GM18526 (cell line): ENCODE measurements around the gene YRDC.

Source experiments
- POLR2A ChIP-seq: IDR thresholded peaks from 3 replicates; pipeline ENCODE4 v1.6.1; 2011; ENCODE audit not compliant: insufficient read length; ENCODE audit errors: extremely low read depth

Gene YRDC, protein sequence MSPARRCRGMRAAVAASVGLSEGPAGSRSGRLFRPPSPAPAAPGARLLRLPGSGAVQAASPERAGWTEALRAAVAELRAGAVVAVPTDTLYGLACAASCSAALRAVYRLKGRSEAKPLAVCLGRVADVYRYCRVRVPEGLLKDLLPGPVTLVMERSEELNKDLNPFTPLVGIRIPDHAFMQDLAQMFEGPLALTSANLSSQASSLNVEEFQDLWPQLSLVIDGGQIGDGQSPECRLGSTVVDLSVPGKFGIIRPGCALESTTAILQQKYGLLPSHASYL

DNA sequence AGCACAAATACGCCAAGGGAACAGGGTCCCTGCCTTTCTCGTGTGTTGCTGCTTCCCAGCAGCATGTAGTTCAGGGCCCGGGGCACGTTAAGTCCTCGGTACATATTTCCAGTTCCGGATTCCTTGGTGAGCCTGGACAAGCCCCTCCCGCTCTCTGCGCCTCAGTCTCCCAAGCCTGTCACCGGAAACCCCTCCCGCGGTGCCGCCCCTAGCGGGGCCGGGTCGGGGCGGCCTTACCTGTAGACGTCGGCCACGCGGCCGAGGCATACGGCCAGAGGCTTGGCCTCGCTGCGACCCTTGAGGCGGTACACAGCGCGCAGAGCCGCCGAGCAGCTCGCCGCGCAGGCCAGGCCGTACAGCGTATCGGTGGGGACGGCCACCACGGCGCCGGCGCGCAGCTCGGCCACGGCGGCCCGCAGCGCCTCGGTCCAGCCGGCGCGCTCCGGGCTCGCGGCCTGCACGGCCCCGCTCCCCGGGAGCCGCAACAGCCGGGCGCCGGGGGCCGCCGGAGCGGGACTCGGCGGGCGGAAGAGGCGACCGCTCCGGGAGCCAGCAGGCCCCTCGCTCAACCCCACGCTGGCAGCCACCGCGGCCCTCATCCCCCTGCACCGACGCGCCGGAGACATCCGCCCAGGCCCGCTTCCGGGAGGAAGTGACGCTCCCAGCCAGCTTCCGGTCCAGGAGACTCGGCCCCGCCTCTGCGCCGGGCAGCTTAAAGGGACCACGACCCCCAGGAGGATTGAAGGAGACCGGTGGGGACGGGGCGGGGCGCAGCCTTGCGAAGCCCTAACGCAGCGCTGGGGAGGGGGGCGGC lies at the start of gene YRDC, which contains the start of gene C1orf122:
Gene YRDC, minus strand, starts transcription at position 654 of the 814 bp plus-strand sequence. Its CDS starts 28 bp downstream, at position 626.
Gene C1orf122, plus strand, starts transcription at position 236 of the 814 bp plus-strand sequence. CDS start 615 bp downstream, outside the sequence.
- TF ChIP-seq POLR2A: peak; percentile 82

- no peak for TF ChIP-seq POLR2A
Observed at GRCh38 chr1:37854406-37854805, 46.4 kb upstream of the YRDC start.

DNA sequence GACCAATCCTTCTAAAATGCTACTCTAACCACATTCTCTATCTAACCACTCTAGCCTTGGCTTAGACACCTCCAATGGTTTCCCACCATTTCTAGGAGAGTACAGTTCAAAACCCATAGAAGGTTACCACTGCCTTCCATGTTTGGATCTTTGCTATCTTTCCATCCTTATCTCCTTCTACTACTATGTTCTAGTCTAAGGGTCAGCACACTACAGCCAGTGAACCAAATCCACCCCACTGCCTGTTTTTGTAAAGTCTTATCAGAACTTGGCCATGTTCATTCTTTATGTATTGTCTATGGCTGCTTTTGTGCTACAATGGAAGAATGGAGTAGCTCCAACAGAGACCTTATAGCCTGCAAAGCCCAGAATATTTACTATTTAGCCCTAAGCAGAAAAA lies 45.1 kb upstream of the YRDC start:
- no peak for TF ChIP-seq POLR2A

DNA sequence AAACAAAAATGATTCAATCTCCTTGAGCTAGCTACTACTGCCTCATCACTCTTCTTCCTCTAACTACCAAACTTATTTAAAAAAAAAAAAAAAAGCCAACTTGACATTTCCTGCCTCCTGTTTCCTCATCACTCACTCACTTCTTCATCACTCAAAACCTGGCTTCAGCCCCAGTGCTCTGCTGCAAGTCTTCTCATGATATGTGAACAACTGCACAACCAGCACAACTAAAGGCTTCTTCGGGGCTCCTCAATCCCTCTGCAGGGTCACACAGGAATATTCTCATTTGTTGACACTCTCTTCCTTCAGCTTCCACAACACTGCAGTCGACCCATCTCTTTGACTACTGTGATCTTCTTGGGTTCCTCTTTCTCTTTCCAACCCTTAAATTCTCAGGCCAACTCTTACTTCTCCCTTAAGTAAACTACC lies 43.8 kb upstream of the YRDC start:
- no peak for TF ChIP-seq POLR2A

- TF ChIP-seq POLR2A: no peak
Observed at GRCh38 chr1:37851262-37851661, 43.3 kb upstream of the YRDC start.

DNA sequence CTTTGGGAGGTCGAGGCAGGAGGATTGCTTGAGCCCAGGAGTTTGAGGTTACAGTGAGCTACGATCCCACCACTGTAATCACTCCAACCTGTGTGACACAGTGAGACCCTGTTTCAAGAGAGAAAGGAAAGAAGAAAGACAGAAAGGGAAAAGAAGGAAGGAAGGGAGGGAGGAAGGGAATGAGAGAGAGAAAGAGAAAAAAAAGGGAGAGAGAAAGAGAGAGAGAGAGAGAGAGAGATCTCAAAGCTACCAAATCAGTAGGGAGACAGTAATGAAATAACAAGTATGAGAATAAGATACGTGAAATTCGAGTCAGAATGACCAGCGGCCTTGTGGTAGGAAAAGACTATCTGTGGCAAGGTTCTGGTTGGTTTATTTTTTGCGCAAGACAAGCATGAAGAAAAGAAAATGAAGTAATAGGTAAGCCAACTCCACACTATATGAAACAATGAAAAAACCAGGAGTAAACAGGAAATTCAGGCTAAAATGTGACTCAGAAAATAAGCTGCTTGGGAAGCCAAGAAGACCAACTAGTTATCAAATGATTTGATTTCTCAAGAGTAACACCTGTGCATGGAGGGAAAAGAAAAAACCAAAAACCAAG lies 42.4 kb upstream of the YRDC start:
- TF ChIP-seq POLR2A: no peak

- TF ChIP-seq POLR2A: no peak
Observed at GRCh38 chr1:37849480-37849879, 41.5 kb upstream of the YRDC start.

GRCh38 chr1:37846647-37847339 lies 38.8 kb upstream of the YRDC start:
- TF ChIP-seq POLR2A: no peak

DNA sequence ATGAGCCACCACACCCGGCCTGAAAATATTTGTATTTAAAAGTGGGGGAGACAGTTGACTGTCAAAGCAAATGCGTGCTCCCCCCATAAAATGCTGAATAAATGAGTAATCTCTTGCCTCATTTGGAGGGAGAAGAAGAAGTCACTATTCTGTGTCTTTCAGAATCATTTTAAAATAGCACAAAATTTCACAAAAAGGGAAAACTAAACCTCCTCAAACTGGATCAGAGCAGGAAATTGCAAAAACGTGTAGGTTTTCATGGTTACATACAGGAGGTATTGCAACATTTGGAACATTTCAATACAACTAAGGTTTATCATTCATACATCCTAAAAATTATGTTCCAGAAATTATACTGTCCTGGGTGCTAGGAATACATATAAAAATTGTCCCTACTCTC lies 37.8 kb upstream of the YRDC start:
- no peak for TF ChIP-seq POLR2A

DNA sequence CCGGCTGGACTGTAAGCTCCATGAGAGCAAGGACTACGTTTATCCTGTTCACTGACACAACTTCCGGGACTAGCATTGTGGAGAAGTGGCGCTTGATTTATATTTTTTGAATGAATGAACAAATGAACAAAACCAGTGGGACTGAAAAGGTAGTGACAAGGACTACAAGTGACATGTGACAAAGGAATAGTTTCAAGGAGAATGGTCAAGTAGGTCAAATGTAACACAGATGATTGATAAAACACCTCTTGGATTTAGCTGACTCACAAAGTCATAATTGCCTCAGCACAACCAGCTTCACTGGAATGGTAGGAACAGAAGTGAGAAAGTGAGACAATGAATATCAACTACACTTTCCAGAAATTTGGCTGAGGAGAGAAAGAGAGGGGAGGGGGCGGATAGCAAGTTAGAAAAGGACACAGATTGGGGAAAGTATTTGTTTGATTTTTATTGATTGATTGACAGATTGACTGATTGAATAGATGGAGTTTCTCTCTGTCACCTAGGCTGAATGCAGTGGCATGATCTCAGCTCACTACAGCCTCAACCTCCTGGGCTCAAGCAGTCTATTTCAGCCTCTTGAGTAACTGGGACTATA lies 37.1 kb upstream of the YRDC start:
- no peak for TF ChIP-seq POLR2A

DNA sequence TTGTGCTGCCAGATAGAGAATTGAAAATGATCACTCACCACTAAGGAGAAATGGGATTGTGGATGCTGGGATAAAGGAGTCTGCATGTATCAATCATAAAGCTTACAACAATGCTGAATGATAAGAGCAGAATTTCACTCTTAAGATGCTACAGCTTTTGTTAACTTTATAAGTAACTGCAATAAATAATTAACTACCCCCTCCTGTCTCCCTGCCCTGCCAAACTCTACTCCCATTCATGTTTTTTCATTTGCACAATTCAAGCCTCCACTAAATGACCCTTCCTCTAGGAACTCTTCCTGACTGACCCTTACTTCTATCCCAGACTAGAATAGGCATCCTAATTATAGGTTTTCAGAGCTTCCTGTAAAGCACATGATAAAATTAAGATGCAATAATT lies 36.5 kb upstream of the YRDC start:
- no peak for TF ChIP-seq POLR2A

DNA sequence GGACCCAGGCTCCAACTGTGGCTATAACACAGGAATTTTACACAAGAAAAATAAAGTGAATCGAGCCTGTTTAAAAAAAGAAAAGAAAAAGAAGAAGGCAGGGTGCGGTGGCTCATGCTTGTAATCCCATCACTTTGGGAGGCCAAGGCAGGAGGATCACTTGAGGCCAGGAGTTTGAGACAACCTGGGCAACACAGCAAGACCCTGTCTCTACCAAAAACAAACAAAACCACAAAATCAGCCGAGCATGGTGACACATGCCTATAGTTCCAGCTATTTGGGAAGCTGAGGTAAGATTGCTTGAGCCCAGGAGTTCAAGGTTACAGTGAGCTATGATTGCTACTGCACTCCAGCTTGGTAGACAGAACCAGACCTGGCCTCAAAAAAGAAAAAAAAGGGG lies 33.6 kb upstream of the YRDC start:
- no peak for TF ChIP-seq POLR2A

GRCh38 chr1:37840711-37841110 lies 32.7 kb upstream of the YRDC start:
- no peak for TF ChIP-seq POLR2A

- TF ChIP-seq POLR2A: no peak
Observed at GRCh38 chr1:37839676-37840075, 31.7 kb upstream of the YRDC start.

GRCh38 chr1:37836788-37837187 lies 28.8 kb upstream of the YRDC start:
- no peak for TF ChIP-seq POLR2A
